GM12878 (cell line): ENCODE results near the gene USP36. TPM values are rescaled to one million over a fixed set of nuclear protein-coding genes. Genes with fewer than 3 reads are reported as not detected.
"Not testable (repeated sequence)": the region's sequence is repeated elsewhere in the genome, so short reads cannot be mapped to it uniquely, and the experiment has no call there.

Experiments
- ATAC-seq: fragments of 200-7000 bp; cut with Tn5 transposase; 3 replicates; pipeline ENCODE4 v1.9.1; 2020; ENCODE audit warnings: mild to moderate bottlenecking, moderate library complexity
- BruUV-seq: library from RNA; stranded (reverse); fragments of 400-500 nt; replicated peaks from 2 replicates; lab custom pipeline; 2021; lab: Mats Ljungman, UMichigan
- CTCF ChIA-PET: fragments of 300-600 bp; sonication (Branson Sonifier 250); formaldehyde crosslinking; extraction: SDS; loops from one replicate; lab custom pipeline; 2021; ENCODE audit warnings: inconsistent platforms; lab: Yijun Ruan, JAX
- POLR2A ChIA-PET: fragments of 350-600 bp; formaldehyde crosslinking; extraction: SDS; loops from one replicate; lab custom pipeline; 2021; ENCODE audit warnings: inconsistent platforms; lab: Charles Lee
- RAD21 ChIA-PET: fragments of 300-600 bp; sonication (Branson Sonifier 250); formaldehyde crosslinking; loops from one replicate; lab custom pipeline; 2023; ENCODE audit warnings: antibody characterized with exemption; ENCODE audit not compliant: unreplicated experiment; lab: Charles Lee
- SMC1A ChIA-PET: fragments of 300-600 bp; sonication (Branson Sonifier 250); formaldehyde crosslinking; loops from one replicate; lab custom pipeline; 2023; ENCODE audit not compliant: unreplicated experiment, uncharacterized antibody; lab: Charles Lee
- DNase-seq: peaks from one replicate; pipeline ENCODE4 v3.0.0-alpha.2; 2011; ENCODE audit warnings: low read depth, low spot score
- FAIRE-seq: peaks from 3 replicates; lab custom pipeline; 2011; peaks lifted over from hg19 to GRCh38; lab: Jason Lieb, UNC
- H2AFZ ChIP-seq: 2 replicates; pipeline ENCODE4 v1.6.0; 2011; ENCODE audit warnings: low read depth, low read length, control low read depth; ENCODE audit not compliant: control insufficient read depth
- H3K27ac ChIP-seq: 2 replicates; pipeline ENCODE4 v1.5.1; 2011; ENCODE audit warnings: control low read depth; ENCODE audit not compliant: control insufficient read depth, insufficient read depth
- H3K27me3 ChIP-seq, 2 experiments: replicated peaks in 1 of 2; 2 replicates each; pipeline versions ENCODE4 v1.6.0 to v1.6.1; 2011; ENCODE audit warnings: low read length in 1 of 2; ENCODE audit not compliant: control insufficient read depth in 2 of 2, insufficient read depth in 2 of 2
- H3K36me3 ChIP-seq, 2 experiments: 2 replicates each; pipeline ENCODE4 v1.5.1; 2011; ENCODE audit warnings: low read length in 1 of 2; ENCODE audit not compliant: control insufficient read depth in 2 of 2, insufficient read depth in 2 of 2
- H3K4me1 ChIP-seq: 2 replicates; pipeline ENCODE4 v1.6.1; 2011; ENCODE audit warnings: mild to moderate bottlenecking, low read length, moderate library complexity, mixed read lengths; ENCODE audit not compliant: control insufficient read depth, insufficient read depth
- H3K4me2 ChIP-seq: 2 replicates; pipeline ENCODE4 v1.6.0; 2011; ENCODE audit warnings: control low read depth; ENCODE audit not compliant: control insufficient read depth, insufficient read depth
- H3K4me3 ChIP-seq: fragments of 200-600 bp; sonication (generic); 2 replicates; pipeline ENCODE4 v1.5.1; 2016
- H3K79me2 ChIP-seq: 2 replicates; pipeline ENCODE4 v1.6.0; 2011; ENCODE audit warnings: low read length; ENCODE audit not compliant: control insufficient read depth, insufficient read depth
- H3K9ac ChIP-seq: 2 replicates; pipeline ENCODE4 v1.8.0; 2011; ENCODE audit warnings: low read length, control low read depth, mixed read lengths; ENCODE audit not compliant: control insufficient read depth, insufficient read depth
- H3K9me3 ChIP-seq: replicated peaks from 3 replicates; pipeline ENCODE4 v1.5.1; 2011; ENCODE audit warnings: mild to moderate bottlenecking, low read length; ENCODE audit not compliant: control insufficient read depth, insufficient read depth
- H4K20me1 ChIP-seq: 2 replicates; pipeline ENCODE4 v1.6.0; 2011; ENCODE audit not compliant: control insufficient read depth, insufficient read depth
- ATF2 ChIP-seq: IDR thresholded peaks from 2 replicates; pipeline ENCODE4 v1.6.1; 2012; ENCODE audit warnings: low read length, inconsistent platforms
- NRF1 ChIP-seq: conservative IDR thresholded peaks from 2 replicates; pipeline ENCODE4 v1.6.1; 2011; ENCODE audit warnings: mild to moderate bottlenecking, low read depth, low read length, improper control_type of control experiment
- PML ChIP-seq: IDR thresholded peaks from 2 replicates; pipeline ENCODE4 v1.6.1; 2012; ENCODE audit warnings: low read length, inconsistent platforms
- POLR2AphosphoS5 ChIP-seq: IDR thresholded peaks from 2 replicates; pipeline ENCODE4 v1.6.1; 2011; ENCODE audit warnings: mild to moderate bottlenecking, low read length, inconsistent platforms
- WRNIP1 ChIP-seq: IDR thresholded peaks from 2 replicates; pipeline ENCODE4 v1.6.1; 2011; ENCODE audit warnings: low read depth, low read length, improper control_type of control experiment, borderline replicate concordance
- ZNF217 ChIP-seq: fragments of 450-650 bp; IDR thresholded peaks from 2 replicates; pipeline ENCODE4 v1.6.1; 2017; ENCODE audit warnings: antibody characterized with exemption, mild to moderate bottlenecking
- WGBS: methylation state at CpG from one replicate; pipeline ENCODE4 v1.1.6; 2016; ENCODE audit warnings: low lambda C conversion rate; ENCODE audit not compliant: insufficient replicate concordance, insufficient coverage; ENCODE audit errors: missing lambda C conversion rate; 5-methylcytosine and 5-hydroxymethylcytosine counted together
- in situ Hi-C: fragments of 300-500 bp; cut with MboI; formaldehyde crosslinking; loops from 9 replicates; pipeline ENCODE4 v1.14.3; 2018; ENCODE audit warnings: mixed read lengths
- intact Hi-C: fragments of 100-400 bp; cut with micrococcal nuclease; formaldehyde crosslinking; loops from one replicate; pipeline ENCODE4 v1.14.2; 2022; ENCODE audit not compliant: unreplicated experiment
- polyA plus RNA-seq, 11 experiments: library from polyadenylated mRNA; depleted of rRNA in 4 of 11; unstranded in 6 of 11; stranded (reverse) in 5 of 11; fragments of >200 nt; fragmentation: Nextera tagmentation in 4 of 11; fragmentation: Illumina TruSeq in 1 of 11; extraction: Ambion mirVana in 4 of 11; extraction: Trizol in 1 of 11; gene quantifications; 1 replicate in 1 of 11; 2 replicates in 10 of 11; pipeline versions ENCODE4 v1.2.1 to v1.2.3, GENCODE V29; 2011 to 2016; ENCODE audit warnings: inconsistent platforms in 2 of 11, missing spikeins in 2 of 11, low read depth in 1 of 11
- total RNA-seq, 4 experiments: library from RNA; depleted of rRNA in 3 of 4; stranded (reverse); fragments of >200 nt in 3 of 4; fragmentation: Illumina TruSeq in 1 of 4; extraction: Trizol in 1 of 4; gene quantifications; 2 replicates each; pipeline versions ENCODE4 v1.2.1 to v1.2.3, GENCODE V29; 2013 to 2021
- TF ChIP-seq, protein P1 (sequence below): IDR thresholded peaks from 2 replicates; pipeline ENCODE4 v1.6.1; 2011; ENCODE audit warnings: low read depth, mild to moderate bottlenecking, low read length, moderate library complexity, borderline replicate concordance; ENCODE audit errors: extremely low read depth

Gene USP36
- total and polyA plus RNA-seq, 10 of the 15 experiments (the other 5 are each of a cell fraction or from before 2014, with no cell fraction given) = 7.2 to 65.7 (median 33.6) TPM

- TF ChIP-seq ATF2 (no peak), WRNIP1 (no peak), PML (no peak), NRF1 (no peak), ZNF217 (no peak)
- TF ChIP-seq, protein P1, sequence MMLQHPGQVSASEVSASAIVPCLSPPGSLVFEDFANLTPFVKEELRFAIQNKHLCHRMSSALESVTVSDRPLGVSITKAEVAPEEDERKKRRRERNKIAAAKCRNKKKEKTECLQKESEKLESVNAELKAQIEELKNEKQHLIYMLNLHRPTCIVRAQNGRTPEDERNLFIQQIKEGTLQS = no peak
- TF ChIP-seq, all 136 proteins: peak for 2
Measured at GRCh38 chr17:78751447-78752161, 89.0 kb downstream of the USP36 start (continued).

DNA sequence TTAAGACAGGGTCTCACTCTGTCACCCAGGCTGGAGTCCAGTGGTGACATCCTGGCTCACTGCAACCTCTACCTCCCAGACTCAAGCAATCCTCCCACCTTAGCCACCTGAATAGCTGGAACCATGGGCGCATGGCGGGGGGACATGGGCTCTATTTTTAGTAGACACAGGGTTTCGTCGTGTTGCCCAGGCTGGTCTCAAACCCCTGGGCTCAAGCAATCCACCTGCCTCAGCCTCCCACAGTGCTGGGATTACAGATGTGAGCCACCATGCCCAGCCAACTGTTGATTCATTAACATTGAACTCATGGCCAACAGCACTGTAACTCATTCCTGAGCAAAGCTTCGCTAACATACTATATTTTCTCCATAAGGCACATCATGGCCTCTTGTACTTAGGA lies 89.6 kb downstream of the USP36 start:
- BruUV-seq, FAIRE-seq: not testable (repeated sequence)
- SMC1A ChIA-PET = interaction anchor here (0.8 to 2.2 kb wide), 7 partner anchors 10 to 41 kb away, joined by 3 to 6 read pairs (median 4); no protein-coding TSS in a partner anchor

More for the DNA sequence above, 89.6 kb downstream of the USP36 start:
- H3K9ac ChIP-seq, H3K27me3 ChIP-seq, H3K36me3 ChIP-seq, ATAC-seq, in situ Hi-C loops, H3K9me3 ChIP-seq, H4K20me1 ChIP-seq, H2AFZ ChIP-seq, H3K4me3 ChIP-seq, intact Hi-C loops, DNase-seq, H3K4me2 ChIP-seq: not testable (repeated sequence)
- peaks cover 98% of the 10 kb centered on the region for H3K79me2 ChIP-seq
- H3K4me1 ChIP-seq = peaks cover 51% of the 10 kb centered on the region
- ChIA-PET POLR2A (interaction anchor here (0.7 to 6.6 kb wide), 3 partner anchors 18 to 858 kb away, joined by 3 to 67 read pairs (median 5); no protein-coding TSS in a partner anchor), RAD21 (interaction anchor here (3.6 to 6.2 kb wide), 2 partner anchors 15 kb away, joined by 11 to 58 read pairs; no protein-coding TSS in a partner anchor), CTCF (interaction anchor here (1.0 to 2.0 kb wide), 3 partner anchors 8 to 54 kb away, joined by 3 to 5 read pairs (median 3); no protein-coding TSS in a partner anchor)
- 0 out of 2 replicates have a peak, but pooled peaks have one; percentile 10 for TF ChIP-seq POLR2AphosphoS5
- WGBS = 68% methylated on average over 5 of the region's 5 CpGs
- H3K27ac ChIP-seq = peak overlapping the region; percentile 43; the same call in 1 of the 2 replicates
